ENCODE measurements around the gene SIRT7.

Gene SIRT7

GRCh38 chr17:81942167-81942553, 24.2 kb upstream of the SIRT7 start:
- TF ChIP-seq CTCF (IDR thresholded peaks at IDR 0.05; ENCODE audit: insufficient read depth, missing control alignments) = no peak
- no peak for DNase-seq (ENCODE audit: insufficient read length, low spot score)
- FAIRE-seq = no peak

GRCh38 chr17:81941484-81942166, 23.6 kb upstream of the SIRT7 start:
- TF ChIP-seq CTCF (IDR thresholded peaks at IDR 0.05; ENCODE audit: insufficient read depth, missing control alignments) = no peak
- DNase-seq (ENCODE audit: insufficient read length, low spot score) (no peak), FAIRE-seq (no peak)

- DNase-seq (ENCODE audit: insufficient read length, low spot score) (no peak), FAIRE-seq (no peak)
- TF ChIP-seq CTCF (IDR thresholded peaks at IDR 0.05; ENCODE audit: insufficient read depth, missing control alignments) = no peak
Observed at GRCh38 chr17:81940538-81941483, 22.8 kb upstream of the SIRT7 start.

- FAIRE-seq (no peak), DNase-seq (ENCODE audit: insufficient read length, low spot score) (no peak)
- TF ChIP-seq CTCF (IDR thresholded peaks at IDR 0.05; ENCODE audit: insufficient read depth, missing control alignments) = no peak
Observed at GRCh38 chr17:81939881-81940385, 22.0 kb upstream of the SIRT7 start.

- no peak for FAIRE-seq
- DNase-seq (ENCODE audit: insufficient read length, low spot score) = no peak
- no peak for TF ChIP-seq CTCF (IDR thresholded peaks at IDR 0.05; ENCODE audit: insufficient read depth, missing control alignments)
Observed at GRCh38 chr17:81939218-81939617, 21.2 kb upstream of the SIRT7 start.

- FAIRE-seq (no peak), DNase-seq (ENCODE audit: insufficient read length, low spot score) (no peak)
- TF ChIP-seq CTCF (IDR thresholded peaks at IDR 0.05; ENCODE audit: insufficient read depth, missing control alignments) = no peak
Observed at GRCh38 chr17:81935709-81936084, 17.7 kb upstream of the SIRT7 start.

Data from D721Med (cell line).